HG03159 (cell line): ENCODE results near the gene LMNB1.

Experiments
- ATAC-seq: cut with Tn5 transposase; IDR thresholded peaks from one replicate; pipeline ENCODE4 v1.9.1; 2021; ENCODE audit warnings: mild to moderate bottlenecking, moderate library complexity; ENCODE audit not compliant: unreplicated experiment

LMNB1 gene

DNA sequence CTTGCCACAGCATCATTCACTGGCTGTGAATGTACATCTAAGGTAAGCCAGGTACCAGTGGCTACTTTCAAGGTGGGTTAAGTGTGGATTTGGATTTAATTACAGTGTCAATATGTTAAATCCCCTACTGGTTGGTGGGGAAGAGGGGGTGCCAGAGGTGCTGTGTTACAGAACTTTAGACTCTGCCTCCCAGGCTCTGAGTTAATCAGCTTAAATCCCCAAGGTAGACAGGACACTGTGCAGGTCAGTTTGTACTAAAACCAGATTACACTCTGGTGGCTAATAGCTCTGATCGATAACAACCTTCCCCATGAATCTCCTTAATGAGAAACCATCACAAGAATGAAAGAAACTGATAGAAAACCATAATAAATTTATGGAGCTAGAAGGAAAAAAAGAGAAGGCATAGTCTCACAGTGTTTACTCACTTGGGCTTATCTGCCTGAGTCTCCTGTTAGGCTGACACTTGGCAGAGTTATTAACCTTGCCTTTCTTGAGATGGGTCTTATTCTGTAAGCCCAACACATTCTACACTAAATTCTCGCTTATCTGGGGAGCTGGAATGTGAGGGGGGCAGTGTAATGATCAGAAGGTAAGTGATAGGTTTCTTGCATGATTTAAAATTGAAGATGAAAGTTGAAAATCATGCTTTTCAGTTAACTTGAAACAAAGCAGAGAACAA is 106.8 kb downstream of the LMNB1 start:
- no peak for ATAC-seq

DNA sequence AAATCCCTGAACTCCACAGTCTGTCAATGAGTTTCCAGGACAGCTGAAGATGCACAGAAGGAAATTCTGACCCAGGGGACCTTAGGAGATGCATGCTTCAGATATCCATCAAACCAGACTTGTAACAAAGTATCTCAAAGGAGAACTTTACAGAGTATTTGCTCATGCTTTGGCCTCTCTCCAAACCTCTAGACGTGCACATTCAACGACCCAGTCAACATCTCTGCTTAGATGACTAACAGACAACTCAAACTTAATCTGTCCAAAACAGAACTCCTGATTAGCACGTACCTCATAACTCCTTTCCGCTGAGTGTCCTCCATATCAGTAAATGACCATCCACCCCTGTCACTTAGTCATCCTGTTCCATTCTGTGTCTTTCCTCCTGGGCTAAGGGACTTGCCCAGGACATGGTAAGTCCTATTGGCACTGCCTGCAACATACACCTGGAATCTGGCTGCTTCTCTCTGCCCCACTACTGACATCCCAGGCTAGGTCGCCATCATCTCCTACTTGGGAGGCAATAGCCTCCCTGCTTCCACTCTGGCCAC is 107.4 kb downstream of the LMNB1 start:
- ATAC-seq = no peak
